ENCODE results near the gene ELP5.

- TF ChIP-seq POLR2A (IDR thresholded peaks at IDR 0.05; ENCODE audit: low read length) (no peak), GATA1 (IDR thresholded peaks at IDR 0.05; ENCODE audit: low read depth, low read length) (no peak)
These were observed 43.1 kb upstream of the ELP5 start for GRCh38 chr17:7208754-7209460.
